Caco-2 (cell line): ENCODE measurements around the gene NHERF2. TPM values are rescaled to one million over a fixed set of nuclear protein-coding genes. Genes with fewer than 3 reads are reported as not detected.
A peak's percentile ranks its signal among the peaks of the same experiment; 100 is the strongest.

Experiments used
- BruUV-seq: library from RNA; stranded (reverse); fragments of 400-500 nt; replicated peaks from 2 replicates; lab custom pipeline; 2021; lab: Mats Ljungman, UMichigan
- CTCF ChIA-PET: fragments of 300-600 bp; sonication (Branson Sonifier 250); formaldehyde crosslinking; loops from one replicate; lab custom pipeline; 2022; ENCODE audit warnings: antibody characterized with exemption; lab: Charles Lee
- POLR2A ChIA-PET: fragments of 300-600 bp; sonication (Branson Sonifier 250); formaldehyde crosslinking; loops from one replicate; lab custom pipeline; 2022; ENCODE audit warnings: antibody characterized with exemption; lab: Charles Lee
- DNase-seq, 2 experiments: peaks; one replicate each; pipeline versions ENCODE4 v3.0.0 to v3.0.0-alpha.2; 2020 to 2022
- H3K27me3 ChIP-seq: replicated peaks from 2 replicates; pipeline ENCODE4 v1.6.0; 2011; ENCODE audit warnings: low read length; ENCODE audit not compliant: control insufficient read depth, insufficient read depth
- H3K36me3 ChIP-seq: 2 replicates; pipeline ENCODE4 v1.5.1; 2011; ENCODE audit warnings: low read length; ENCODE audit not compliant: control insufficient read depth, insufficient read depth
- H3K4me1 ChIP-seq: fragments of 250-450 bp; sonication (Bioruptor Pico); 2 replicates; pipeline ENCODE4 v1.5.1; 2020; ENCODE audit warnings: mild to moderate bottlenecking
- H3K4me3 ChIP-seq: 2 replicates; pipeline ENCODE4 v1.5.1; 2011; ENCODE audit warnings: low read depth, mild to moderate bottlenecking, control low read depth, low read length
- H3K9me3 ChIP-seq: fragments of 250-450 bp; sonication (Bioruptor Pico); 2 replicates; pipeline ENCODE4 v1.5.1; 2020; ENCODE audit warnings: mild to moderate bottlenecking, moderate library complexity
- H3K27ac Mint-ChIP-seq: one replicate; pipeline ENCODE4 v1.8.0; 2022; ENCODE audit warnings: mixed read lengths; ENCODE audit not compliant: unreplicated experiment
- H3K27me3 Mint-ChIP-seq: one replicate; pipeline ENCODE4 v1.8.0; 2022; ENCODE audit warnings: mixed read lengths; ENCODE audit not compliant: insufficient read depth, unreplicated experiment
- H3K36me3 Mint-ChIP-seq: one replicate; pipeline ENCODE4 v1.8.0; 2022; ENCODE audit warnings: mild to moderate bottlenecking, mixed read lengths; ENCODE audit not compliant: insufficient read depth, unreplicated experiment
- H3K4me1 Mint-ChIP-seq: one replicate; pipeline ENCODE4 v1.8.0; 2022; ENCODE audit warnings: low read depth, mixed read lengths; ENCODE audit not compliant: unreplicated experiment
- H3K4me3 Mint-ChIP-seq: one replicate; pipeline ENCODE4 v1.8.0; 2022; ENCODE audit warnings: mild to moderate bottlenecking, moderate library complexity, mixed read lengths; ENCODE audit not compliant: unreplicated experiment
- H3K9me3 Mint-ChIP-seq: one replicate; pipeline ENCODE4 v1.8.0; 2022; ENCODE audit warnings: mixed read lengths; ENCODE audit not compliant: unreplicated experiment
- CTCF ChIP-seq, 2 experiments: fragments of 200-600 bp in 1 of 2; IDR thresholded peaks; 1 replicate in 1 of 2; 2 replicates in 1 of 2; pipeline versions ENCODE4 v1.5.1 to v1.8.0; 2011 to 2022; ENCODE audit warnings: antibody characterized with exemption in 1 of 2, control low read depth in 1 of 2, inconsistent platforms in 1 of 2, low read depth in 1 of 2, low read length in 1 of 2, mild to moderate bottlenecking in 1 of 2, moderate library complexity in 1 of 2; ENCODE audit not compliant: insufficient read depth in 1 of 2, severe bottlenecking in 1 of 2, unreplicated experiment in 1 of 2
- intact Hi-C: fragments of 100-400 bp; cut with micrococcal nuclease; formaldehyde crosslinking; loops from one replicate; pipeline ENCODE4 v1.10.0; 2022; ENCODE audit not compliant: unreplicated experiment
- total RNA-seq: library from RNA; stranded (reverse); gene quantifications from 2 replicates; pipeline ENCODE4 v1.2.3, GENCODE V29; 2022

The NHERF2 gene
- total RNA-seq, 1 experiment from 2014 or later: 26.6 TPM

GRCh38 chr16:2003231-2003826, 23.4 kb upstream of the NHERF2 start:
- Histone ChIP-seq H3K36me3 (peaks cover 2% of the 10 kb centered on the region), H3K27me3 (no peaks in the 10 kb centered on the region), H3K4me1 (peaks cover 12% of the 10 kb centered on the region; the same call in 1 of the 2 replicates), H3K4me3 (no peak overlapping the region), H3K9me3 (no peaks in the 10 kb centered on the region)
- no peak for DNase-seq
- H3K9me3 Mint-ChIP-seq: no peaks in the 10 kb centered on the region
- no peaks in the 10 kb centered on the region for H3K27me3 Mint-ChIP-seq
- intact Hi-C loops: no loop called here
- TF ChIP-seq CTCF (IDR thresholded peaks at IDR 0.05; ENCODE audit: insufficient read depth in 1 of 2, low read depth in 1 of 2, low read length in 1 of 2, severe bottlenecking in 1 of 2, unreplicated experiment in 1 of 2): no peak
- ChIA-PET POLR2A (no interaction called here), CTCF (interaction anchor here (0.7 to 1.0 kb wide), 4 partner anchors 21 to 293 kb away, joined by 3 to 5 read pairs (median 3); partner anchors contain the start of gene NOXO1)
- peaks cover 63% of the 10 kb centered on the region for H3K36me3 Mint-ChIP-seq
- no peak overlapping the region for H3K27ac Mint-ChIP-seq
- no TSS peak for BruUV-seq
- H3K4me3 Mint-ChIP-seq: no peak overlapping the region
- H3K4me1 Mint-ChIP-seq: peaks cover 5% of the 10 kb centered on the region

GRCh38 chr16:2003827-2004641, 22.7 kb upstream of the NHERF2 start:
- Histone ChIP-seq H3K36me3 (peaks cover 2% of the 10 kb centered on the region), H3K4me1 (peaks cover 15% of the 10 kb centered on the region; the same call in 1 of the 2 replicates), H3K4me3 (no peak overlapping the region), H3K9me3 (no peaks in the 10 kb centered on the region), H3K27me3 (no peaks in the 10 kb centered on the region)
- Mint-ChIP-seq H3K27me3 (no peaks in the 10 kb centered on the region), H3K4me3 (no peak overlapping the region), H3K9me3 (no peaks in the 10 kb centered on the region), H3K36me3 (peaks cover 56% of the 10 kb centered on the region), H3K4me1 (peaks cover 5% of the 10 kb centered on the region), H3K27ac (no peak overlapping the region)
- intact Hi-C loops: no loop called here
- peak; percentile 79 to 86 for DNase-seq
- no TSS peak for BruUV-seq
- peak; percentile 80 to 86 for TF ChIP-seq CTCF (IDR thresholded peaks at IDR 0.05; ENCODE audit: insufficient read depth in 1 of 2, low read depth in 1 of 2, low read length in 1 of 2, severe bottlenecking in 1 of 2, unreplicated experiment in 1 of 2)
- ChIA-PET CTCF (interaction anchor here (0.7 to 1.3 kb wide), 3 partner anchors 10 to 137 kb away, joined by 3 to 5 read pairs (median 4); no protein-coding TSS in a partner anchor), POLR2A (interaction anchor here (0.5 kb wide), 1 partner anchor 39 kb away, joined by 5 read pairs; the partner anchor contains the start of gene RPS2)

GRCh38 chr16:2004795-2005517, 21.7 kb upstream of the NHERF2 start:
- Mint-ChIP-seq H3K27me3 (no peaks in the 10 kb centered on the region), H3K4me1 (peaks cover 5% of the 10 kb centered on the region), H3K36me3 (peaks cover 49% of the 10 kb centered on the region), H3K9me3 (no peaks in the 10 kb centered on the region), H3K4me3 (no peak overlapping the region), H3K27ac (no peak overlapping the region)
- DNase-seq: no peak
- ChIA-PET POLR2A (no interaction called here), CTCF (interaction anchor here (1.3 kb wide), 1 partner anchor 11 kb away, joined by 4 read pairs; no protein-coding TSS in a partner anchor)
- Histone ChIP-seq H3K9me3 (no peaks in the 10 kb centered on the region), H3K36me3 (no peaks in the 10 kb centered on the region; the same call in 1 of the 2 replicates), H3K4me3 (no peak overlapping the region), H3K4me1 (peaks cover 15% of the 10 kb centered on the region; the same call in 1 of the 2 replicates), H3K27me3 (no peaks in the 10 kb centered on the region)
- no TSS peak for BruUV-seq
- intact Hi-C loops: no loop called here
- TF ChIP-seq CTCF (IDR thresholded peaks at IDR 0.05; ENCODE audit: insufficient read depth in 1 of 2, low read depth in 1 of 2, low read length in 1 of 2, severe bottlenecking in 1 of 2, unreplicated experiment in 1 of 2): no peak
